ENCODE measurements around the gene TBC1D5.

TBC1D5 gene

GRCh38 chr3:17640466-17640865 is 102.0 kb downstream of the TBC1D5 start:
- H3K9me2 ChIP-seq (replicated peaks; ENCODE audit: low read depth, low read length), result no peaks in the 10 kb centered on the region
- peaks cover 11% of the 10 kb centered on the region for H3K4me1 ChIP-seq (ENCODE audit: insufficient read depth, low read length, poor library complexity, severe bottlenecking)
- no peak overlapping the region for H2AFZ ChIP-seq (ENCODE audit: low read length)
- H3K9ac ChIP-seq (ENCODE audit: low read depth, low read length, poor library complexity, severe bottlenecking), result no peak overlapping the region
- no peaks in the 10 kb centered on the region for H4K20me1 ChIP-seq (ENCODE audit: insufficient read depth, low read length, poor library complexity, severe bottlenecking)
- no peaks in the 10 kb centered on the region for H3K27me3 ChIP-seq (ENCODE audit: insufficient read depth, low read length, poor library complexity, severe bottlenecking)
- no peaks in the 10 kb centered on the region for H3F3A ChIP-seq (ENCODE audit: low read depth)
- H3K79me2 ChIP-seq (ENCODE audit: insufficient read depth, low read length), result peaks cover 50% of the 10 kb centered on the region
- H3K9me3 ChIP-seq (ENCODE audit: insufficient read depth, low read depth, low read length), result no peaks in the 10 kb centered on the region
- no peaks in the 10 kb centered on the region for H3K36me3 ChIP-seq (ENCODE audit: insufficient read depth, low read length)
- TF ChIP-seq EZH2phosphoT487 (IDR thresholded peaks at IDR 0.05; ENCODE audit: borderline replicate concordance), result no peak
- no peak for TF ChIP-seq CTCF (conservative IDR thresholded peaks at IDR 0.05; ENCODE audit: low read length)
- no peak overlapping the region for H3K4me2 ChIP-seq (ENCODE audit: low read depth, low read length, poor library complexity, severe bottlenecking)
- H3K4me3 ChIP-seq (ENCODE audit: low read length, poor library complexity, severe bottlenecking), result no peak overlapping the region

GRCh38 chr3:17639765-17640164 is 102.7 kb downstream of the TBC1D5 start:
- Histone ChIP-seq H4K20me1 (ENCODE audit: insufficient read depth, low read length, poor library complexity, severe bottlenecking) (no peaks in the 10 kb centered on the region), H3K27me3 (ENCODE audit: insufficient read depth, low read length, poor library complexity, severe bottlenecking) (no peaks in the 10 kb centered on the region), H3K9me2 (replicated peaks; ENCODE audit: low read depth, low read length) (no peaks in the 10 kb centered on the region), H3K36me3 (ENCODE audit: insufficient read depth, low read length) (no peaks in the 10 kb centered on the region), H3K9ac (ENCODE audit: low read depth, low read length, poor library complexity, severe bottlenecking) (no peak overlapping the region), H2AFZ (ENCODE audit: low read length) (no peak overlapping the region), H3F3A (ENCODE audit: low read depth) (no peaks in the 10 kb centered on the region), H3K4me2 (ENCODE audit: low read depth, low read length, poor library complexity, severe bottlenecking) (no peak overlapping the region), H3K79me2 (ENCODE audit: insufficient read depth, low read length) (peaks cover 53% of the 10 kb centered on the region), H3K9me3 (ENCODE audit: insufficient read depth, low read depth, low read length) (no peaks in the 10 kb centered on the region), H3K4me3 (ENCODE audit: low read length, poor library complexity, severe bottlenecking) (no peak overlapping the region), H3K4me1 (ENCODE audit: insufficient read depth, low read length, poor library complexity, severe bottlenecking) (peaks cover 8% of the 10 kb centered on the region)
- no peak for TF ChIP-seq CTCF (conservative IDR thresholded peaks at IDR 0.05; ENCODE audit: low read length)

- Histone ChIP-seq H3K36me3 (ENCODE audit: insufficient read depth, low read length) (no peaks in the 10 kb centered on the region), H3K27me3 (ENCODE audit: insufficient read depth, low read length, poor library complexity, severe bottlenecking) (no peaks in the 10 kb centered on the region), H3K79me2 (ENCODE audit: insufficient read depth, low read length) (peaks cover 50% of the 10 kb centered on the region), H3K9me3 (ENCODE audit: insufficient read depth, low read depth, low read length) (no peaks in the 10 kb centered on the region), H2AFZ (ENCODE audit: low read length) (no peak overlapping the region), H3K4me2 (ENCODE audit: low read depth, low read length, poor library complexity, severe bottlenecking) (no peak overlapping the region), H3F3A (ENCODE audit: low read depth) (no peaks in the 10 kb centered on the region), H3K9ac (ENCODE audit: low read depth, low read length, poor library complexity, severe bottlenecking) (no peak overlapping the region), H3K4me3 (ENCODE audit: low read length, poor library complexity, severe bottlenecking) (no peak overlapping the region), H3K4me1 (ENCODE audit: insufficient read depth, low read length, poor library complexity, severe bottlenecking) (peaks cover 8% of the 10 kb centered on the region), H4K20me1 (ENCODE audit: insufficient read depth, low read length, poor library complexity, severe bottlenecking) (no peaks in the 10 kb centered on the region), H3K9me2 (replicated peaks; ENCODE audit: low read depth, low read length) (no peaks in the 10 kb centered on the region)
- TF ChIP-seq EZH2phosphoT487 (IDR thresholded peaks at IDR 0.05; ENCODE audit: borderline replicate concordance) (no peak), CTCF (conservative IDR thresholded peaks at IDR 0.05; ENCODE audit: low read length) (no peak)
These were observed 103.2 kb downstream of the TBC1D5 start for GRCh38 chr3:17639257-17639656.

All from Loucy (cell line).